ENCODE results near the gene S100A1. TPM values are rescaled to one million over a fixed set of nuclear protein-coding genes. Genes with fewer than 3 reads are reported as not detected.

S100A1 gene
- total and polyA plus RNA-seq, 10 of the 15 experiments (the other 5 are each of a cell fraction or from before 2014, with no cell fraction given): 0.13 to 0.29 TPM; not detected in 8

- intact Hi-C loops (cut with micrococcal nuclease; ENCODE audit: unreplicated experiment) (loop anchor here (5.0 kb wide), 2 partner anchors 101 to 161 kb away; no protein-coding TSS in a partner anchor), in situ Hi-C loops (cut with MboI) (no loop called here)
- ChIA-PET RAD21 (ENCODE audit: unreplicated experiment) (interaction anchor here (1.5 to 3.6 kb wide), 3 partner anchors 62 to 313 kb away, joined by 3 to 14 read pairs (median 6); partner anchors contain the start of gene RAB13), CTCF (interaction anchor here (3.6 to 7.5 kb wide), 2 partner anchors 77 to 102 kb away, joined by 29 to 43 read pairs; no protein-coding TSS in a partner anchor), SMC1A (ENCODE audit: uncharacterized antibody, unreplicated experiment) (interaction anchor here (1.1 kb wide), 2 partner anchors 101 to 313 kb away, joined by 3 to 5 read pairs; partner anchors contain the start of gene RAB13), POLR2A (interaction anchor here (0.6 to 1.4 kb wide), 2 partner anchors 50 to 101 kb away, joined by 3 read pairs; no protein-coding TSS in a partner anchor)
- 97% methylated on average over 2 of the region's 2 CpGs for WGBS (ENCODE audit: insufficient coverage, insufficient replicate concordance, low lambda C conversion rate, missing lambda C conversion rate)
- no peak for TF ChIP-seq CBX3 (IDR thresholded peaks at IDR 0.05; ENCODE audit: borderline replicate concordance, low read depth)
- TF ChIP-seq SREBF1 (IDR thresholded peaks at IDR 0.05; ENCODE audit: low read length): no peak
- TF ChIP-seq MEF2B (IDR thresholded peaks at IDR 0.05; ENCODE audit: partially characterized antibody, poor library complexity, severe bottlenecking): no peak
- no peak for TF ChIP-seq GATAD2B (conservative IDR thresholded peaks at IDR 0.05; ENCODE audit: low read depth)
- no peak for TF ChIP-seq EP300 (IDR thresholded peaks at IDR 0.05; ENCODE audit: borderline replicate concordance in 1 of 2, control insufficient read depth in 1 of 2, low read depth in 2 of 2, low read length in 2 of 2)
- TF ChIP-seq BCLAF1 (IDR thresholded peaks at IDR 0.05): no peak
- Histone ChIP-seq H4K20me1 (ENCODE audit: control insufficient read depth, insufficient read depth) (no peaks in the 10 kb centered on the region), H3K36me3 (ENCODE audit: control insufficient read depth in 2 of 2, insufficient read depth in 2 of 2, low read length in 1 of 2) (peaks cover 2 to 7% of the 10 kb centered on the region in 2 experiments), H3K4me3 (no peak overlapping the region), H2AFZ (ENCODE audit: control insufficient read depth, low read depth, low read length) (no peak overlapping the region), H3K4me1 (ENCODE audit: control insufficient read depth, insufficient read depth, low read length) (peaks cover 9% of the 10 kb centered on the region), H3K27me3 (replicated peaks in 1 of 2; ENCODE audit: control insufficient read depth in 2 of 2, insufficient read depth in 2 of 2, low read length in 1 of 2) (peaks cover 5 to 6% of the 10 kb centered on the region in 2 experiments; a peak in 3 of 4 replicates), H3K27ac (ENCODE audit: control insufficient read depth, insufficient read depth) (no peak overlapping the region), H3K4me2 (ENCODE audit: control insufficient read depth, insufficient read depth) (no peak overlapping the region), H3K79me2 (ENCODE audit: control insufficient read depth, insufficient read depth, low read length) (peaks cover 23% of the 10 kb centered on the region), H3K9me3 (replicated peaks; ENCODE audit: control insufficient read depth, insufficient read depth, low read length) (no peaks in the 10 kb centered on the region), H3K9ac (ENCODE audit: control insufficient read depth, insufficient read depth, low read length) (no peak overlapping the region)
- DNase-seq (ENCODE audit: low read depth, low spot score) (no peak), FAIRE-seq (no peak), ATAC-seq (no peak)
- no TSS peak for BruUV-seq (replicated peaks)
Observed at GRCh38 chr1:153673511-153673910, 45.3 kb downstream of the S100A1 start.
